ENCODE results near the gene RTEL1. TPM values are rescaled to one million over a fixed set of nuclear protein-coding genes. Genes with fewer than 3 reads are reported as not detected.
A peak's percentile ranks its signal among the peaks of the same experiment; 100 is the strongest.

The RTEL1 gene
- total RNA-seq, 1 experiment from 2014 or later: 6.4 TPM

- H3K4me3 ChIP-seq (ENCODE audit: low read length): no peak overlapping the region
- no peak for DNase-seq
- no peaks in the 10 kb centered on the region for H3K9me3 ChIP-seq (ENCODE audit: low read length)
- H3K79me2 ChIP-seq (ENCODE audit: low read length): no peaks in the 10 kb centered on the region
- no peaks in the 10 kb centered on the region for H3K9me2 ChIP-seq (replicated peaks; ENCODE audit: insufficient read depth, low read length)
- no peaks in the 10 kb centered on the region for H3K27me3 ChIP-seq (ENCODE audit: low read length)
- no peaks in the 10 kb centered on the region for H4K20me1 ChIP-seq (ENCODE audit: insufficient read depth, low read depth, low read length)
- peaks cover 4% of the 10 kb centered on the region for H3K4me1 ChIP-seq (ENCODE audit: low read length)
- peaks cover 12% of the 10 kb centered on the region; the same call in 1 of the 2 replicates for H3K36me3 ChIP-seq (ENCODE audit: insufficient read depth, low read length)
- H2AFZ ChIP-seq (ENCODE audit: low read length): no peak overlapping the region
- H3K27ac ChIP-seq (ENCODE audit: low read length): no peak overlapping the region
- no peak overlapping the region for H3K4me2 ChIP-seq (ENCODE audit: low read depth, low read length, poor library complexity, severe bottlenecking)
- H3K9ac ChIP-seq (ENCODE audit: low read length): no peak overlapping the region
These were observed 36.7 kb downstream of the RTEL1 start for GRCh38 chr20:63694584-63695423.

DNA sequence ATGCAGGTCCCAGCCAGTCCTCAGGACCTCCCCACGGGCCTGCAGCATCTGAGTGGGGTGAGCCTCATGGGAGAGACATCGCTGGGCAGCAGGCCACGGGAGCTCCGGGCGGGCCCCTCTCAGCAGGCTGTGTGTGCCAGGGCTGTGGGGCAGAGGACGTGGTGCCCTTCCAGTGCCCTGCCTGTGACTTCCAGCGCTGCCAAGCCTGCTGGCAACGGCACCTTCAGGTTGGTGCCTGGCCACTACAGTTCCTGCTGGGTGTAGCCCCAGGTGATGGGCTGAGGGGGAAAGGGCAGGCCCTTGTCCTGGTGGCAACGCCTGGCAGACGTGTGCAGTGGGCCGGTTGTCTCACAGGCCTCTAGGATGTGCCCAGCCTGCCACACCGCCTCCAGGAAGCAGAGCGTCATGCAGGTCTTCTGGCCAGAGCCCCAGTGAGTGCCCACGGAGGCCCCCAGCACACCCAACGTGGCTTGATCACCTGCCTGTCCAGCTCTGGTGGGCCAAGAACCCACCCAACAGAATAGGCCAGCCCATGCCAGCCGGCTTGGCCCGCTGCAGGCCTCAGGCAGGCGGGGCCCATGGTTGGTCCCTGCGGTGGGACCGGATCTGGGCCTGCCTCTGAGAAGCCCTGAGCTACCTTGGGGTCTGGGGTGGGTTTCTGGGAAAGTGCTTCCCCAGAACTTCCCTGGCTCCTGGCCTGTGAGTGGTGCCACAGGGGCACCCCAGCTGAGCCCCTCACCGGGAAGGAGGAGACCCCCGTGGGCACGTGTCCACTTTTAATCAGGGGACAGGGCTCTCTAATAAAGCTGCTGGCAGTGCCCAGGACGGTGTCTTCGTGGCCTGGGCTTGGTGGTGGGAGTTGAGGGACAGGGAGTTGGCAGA lies 37.6 kb downstream of the RTEL1 start:
- no peaks in the 10 kb centered on the region for H3K27me3 ChIP-seq (ENCODE audit: low read length)
- H3K4me3 ChIP-seq (ENCODE audit: low read length): no peak overlapping the region
- H3K9me2 ChIP-seq (replicated peaks; ENCODE audit: insufficient read depth, low read length): no peaks in the 10 kb centered on the region
- no peak overlapping the region for H2AFZ ChIP-seq (ENCODE audit: low read length)
- no peak overlapping the region for H3K9ac ChIP-seq (ENCODE audit: low read length)
- peaks cover 12% of the 10 kb centered on the region; the same call in 1 of the 2 replicates for H3K36me3 ChIP-seq (ENCODE audit: insufficient read depth, low read length)
- no peaks in the 10 kb centered on the region for H3K9me3 ChIP-seq (ENCODE audit: low read length)
- no peak overlapping the region for H3K4me2 ChIP-seq (ENCODE audit: low read depth, low read length, poor library complexity, severe bottlenecking)
- DNase-seq: no peak
- no peaks in the 10 kb centered on the region for H3K79me2 ChIP-seq (ENCODE audit: low read length)
- peaks cover 7% of the 10 kb centered on the region for H3K4me1 ChIP-seq (ENCODE audit: low read length)
- no peak overlapping the region for H3K27ac ChIP-seq (ENCODE audit: low read length)
- no peaks in the 10 kb centered on the region for H4K20me1 ChIP-seq (ENCODE audit: insufficient read depth, low read depth, low read length)

GRCh38 chr20:63696306-63696627 lies 38.2 kb downstream of the RTEL1 start:
- Histone ChIP-seq H3K9me3 (ENCODE audit: low read length) (no peaks in the 10 kb centered on the region), H3K4me2 (ENCODE audit: low read depth, low read length, poor library complexity, severe bottlenecking) (no peak overlapping the region), H3K36me3 (ENCODE audit: insufficient read depth, low read length) (peaks cover 12% of the 10 kb centered on the region; the same call in 1 of the 2 replicates), H3K79me2 (ENCODE audit: low read length) (no peaks in the 10 kb centered on the region), H3K4me3 (ENCODE audit: low read length) (no peak overlapping the region), H4K20me1 (ENCODE audit: insufficient read depth, low read depth, low read length) (no peaks in the 10 kb centered on the region), H3K4me1 (ENCODE audit: low read length) (peaks cover 7% of the 10 kb centered on the region), H3K27ac (ENCODE audit: low read length) (no peak overlapping the region), H2AFZ (ENCODE audit: low read length) (no peak overlapping the region), H3K9me2 (replicated peaks; ENCODE audit: insufficient read depth, low read length) (no peaks in the 10 kb centered on the region), H3K9ac (ENCODE audit: low read length) (no peak overlapping the region), H3K27me3 (ENCODE audit: low read length) (no peaks in the 10 kb centered on the region)
- peak; percentile 60 for DNase-seq

- H4K20me1 ChIP-seq (ENCODE audit: insufficient read depth, low read depth, low read length): no peaks in the 10 kb centered on the region
- peaks cover 9% of the 10 kb centered on the region; the same call in 1 of the 2 replicates for H3K36me3 ChIP-seq (ENCODE audit: insufficient read depth, low read length)
- H2AFZ ChIP-seq (ENCODE audit: low read length): no peak within 1 kb of the TSS
- no peak within 1 kb of the TSS for H3K4me3 ChIP-seq (ENCODE audit: low read length)
- peaks cover 7% of the 10 kb centered on the region for H3K4me1 ChIP-seq (ENCODE audit: low read length)
- H3K27ac ChIP-seq (ENCODE audit: low read length): no peak within 1 kb of the TSS
- H3K79me2 ChIP-seq (ENCODE audit: low read length): no peaks in the 10 kb centered on the region
- no peaks in the 10 kb centered on the region for H3K9me3 ChIP-seq (ENCODE audit: low read length)
- DNase-seq: no peak
- no peaks in the 10 kb centered on the region for H3K27me3 ChIP-seq (ENCODE audit: low read length)
- H3K4me2 ChIP-seq (ENCODE audit: low read depth, low read length, poor library complexity, severe bottlenecking): no peak within 1 kb of the TSS
- H3K9ac ChIP-seq (ENCODE audit: low read length): no peak within 1 kb of the TSS
- no peaks in the 10 kb centered on the region for H3K9me2 ChIP-seq (replicated peaks; ENCODE audit: insufficient read depth, low read length)
These were observed 38.7 kb downstream of the RTEL1 start, which contains the start of gene TNFRSF6B for GRCh38 chr20:63696628-63697356. TSS of gene TNFRSF6B (plus strand) at chr20:63696652. CDS start at chr20:63696768, 116 bp downstream.

DNA sequence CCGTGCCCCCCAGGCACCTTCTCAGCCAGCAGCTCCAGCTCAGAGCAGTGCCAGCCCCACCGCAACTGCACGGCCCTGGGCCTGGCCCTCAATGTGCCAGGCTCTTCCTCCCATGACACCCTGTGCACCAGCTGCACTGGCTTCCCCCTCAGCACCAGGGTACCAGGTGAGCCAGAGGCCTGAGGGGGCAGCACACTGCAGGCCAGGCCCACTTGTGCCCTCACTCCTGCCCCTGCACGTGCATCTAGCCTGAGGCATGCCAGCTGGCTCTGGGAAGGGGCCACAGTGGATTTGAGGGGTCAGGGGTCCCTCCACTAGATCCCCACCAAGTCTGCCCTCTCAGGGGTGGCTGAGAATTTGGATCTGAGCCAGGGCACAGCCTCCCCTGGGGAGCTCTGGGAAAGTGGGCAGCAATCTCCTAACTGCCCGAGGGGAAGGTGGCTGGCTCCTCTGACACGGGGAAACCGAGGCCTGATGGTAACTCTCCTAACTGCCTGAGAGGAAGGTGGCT lies 39.3 kb downstream of the RTEL1 start:
- H3K36me3 ChIP-seq (ENCODE audit: insufficient read depth, low read length): peaks cover 9% of the 10 kb centered on the region; the same call in 1 of the 2 replicates
- no peaks in the 10 kb centered on the region for H3K9me2 ChIP-seq (replicated peaks; ENCODE audit: insufficient read depth, low read length)
- no peak overlapping the region for H3K9ac ChIP-seq (ENCODE audit: low read length)
- peaks cover 7% of the 10 kb centered on the region for H3K4me1 ChIP-seq (ENCODE audit: low read length)
- no peaks in the 10 kb centered on the region for H3K79me2 ChIP-seq (ENCODE audit: low read length)
- no peak overlapping the region for H3K4me2 ChIP-seq (ENCODE audit: low read depth, low read length, poor library complexity, severe bottlenecking)
- no peak overlapping the region for H3K4me3 ChIP-seq (ENCODE audit: low read length)
- H3K9me3 ChIP-seq (ENCODE audit: low read length): no peaks in the 10 kb centered on the region
- H2AFZ ChIP-seq (ENCODE audit: low read length): no peak overlapping the region
- no peaks in the 10 kb centered on the region for H3K27me3 ChIP-seq (ENCODE audit: low read length)
- no peaks in the 10 kb centered on the region for H4K20me1 ChIP-seq (ENCODE audit: insufficient read depth, low read depth, low read length)
- no peak overlapping the region for H3K27ac ChIP-seq (ENCODE audit: low read length)
- peak; percentile 52 for DNase-seq

GRCh38 chr20:63697868-63698545 lies 39.9 kb downstream of the RTEL1 start:
- H3K9me3 ChIP-seq (ENCODE audit: low read length): no peaks in the 10 kb centered on the region
- H3K4me1 ChIP-seq (ENCODE audit: low read length): peaks cover 7% of the 10 kb centered on the region
- DNase-seq: no peak
- H3K4me2 ChIP-seq (ENCODE audit: low read depth, low read length, poor library complexity, severe bottlenecking): no peak overlapping the region
- no peak overlapping the region for H2AFZ ChIP-seq (ENCODE audit: low read length)
- H3K36me3 ChIP-seq (ENCODE audit: insufficient read depth, low read length): peaks cover 9% of the 10 kb centered on the region; the same call in 1 of the 2 replicates
- H3K9me2 ChIP-seq (replicated peaks; ENCODE audit: insufficient read depth, low read length): no peaks in the 10 kb centered on the region
- H3K9ac ChIP-seq (ENCODE audit: low read length): no peak overlapping the region
- H3K27me3 ChIP-seq (ENCODE audit: low read length): no peaks in the 10 kb centered on the region
- H4K20me1 ChIP-seq (ENCODE audit: insufficient read depth, low read depth, low read length): no peaks in the 10 kb centered on the region
- H3K79me2 ChIP-seq (ENCODE audit: low read length): no peaks in the 10 kb centered on the region
- H3K4me3 ChIP-seq (ENCODE audit: low read length): no peak overlapping the region
- H3K27ac ChIP-seq (ENCODE audit: low read length): no peak overlapping the region

- no peaks in the 10 kb centered on the region for H3K9me3 ChIP-seq (ENCODE audit: low read length)
- H3K27ac ChIP-seq (ENCODE audit: low read length): no peak overlapping the region
- no peaks in the 10 kb centered on the region for H3K9me2 ChIP-seq (replicated peaks; ENCODE audit: insufficient read depth, low read length)
- no peak overlapping the region for H2AFZ ChIP-seq (ENCODE audit: low read length)
- no peak for DNase-seq
- H3K36me3 ChIP-seq (ENCODE audit: insufficient read depth, low read length): peaks cover 9% of the 10 kb centered on the region; the same call in 1 of the 2 replicates
- H3K9ac ChIP-seq (ENCODE audit: low read length): no peak overlapping the region
- H3K4me1 ChIP-seq (ENCODE audit: low read length): peaks cover 7% of the 10 kb centered on the region
- H3K79me2 ChIP-seq (ENCODE audit: low read length): no peaks in the 10 kb centered on the region
- H4K20me1 ChIP-seq (ENCODE audit: insufficient read depth, low read depth, low read length): no peaks in the 10 kb centered on the region
- no peak overlapping the region for H3K4me3 ChIP-seq (ENCODE audit: low read length)
- no peak overlapping the region for H3K4me2 ChIP-seq (ENCODE audit: low read depth, low read length, poor library complexity, severe bottlenecking)
- H3K27me3 ChIP-seq (ENCODE audit: low read length): no peaks in the 10 kb centered on the region
These were observed 40.8 kb downstream of the RTEL1 start for GRCh38 chr20:63698739-63699465.
